Stimulated activated CD8-positive, alpha-beta memory T cell treated with anti-CD3 and anti-CD28 coated beads, Interleukin-12 subunit alpha, Interleukin-12 subunit beta, amount 100 ng/mL, for 24 hours (primary cell): ENCODE data around the gene HS6ST1.
A peak's percentile ranks its signal among the peaks of the same experiment; 100 is the strongest.

Experiments used
- DNase-seq: peaks from one replicate; pipeline ENCODE4 v3.0.0-alpha.2; 2020; ENCODE audit errors: extremely low read depth

HS6ST1 gene

GRCh38 chr2:128318776-128319464 lies at the start of gene HS6ST1:
Gene HS6ST1 (minus strand): TSS chr2:128318868. CDS start chr2:128318563, 305 bp downstream.
- DNase-seq, result peak; percentile 78

DNA sequence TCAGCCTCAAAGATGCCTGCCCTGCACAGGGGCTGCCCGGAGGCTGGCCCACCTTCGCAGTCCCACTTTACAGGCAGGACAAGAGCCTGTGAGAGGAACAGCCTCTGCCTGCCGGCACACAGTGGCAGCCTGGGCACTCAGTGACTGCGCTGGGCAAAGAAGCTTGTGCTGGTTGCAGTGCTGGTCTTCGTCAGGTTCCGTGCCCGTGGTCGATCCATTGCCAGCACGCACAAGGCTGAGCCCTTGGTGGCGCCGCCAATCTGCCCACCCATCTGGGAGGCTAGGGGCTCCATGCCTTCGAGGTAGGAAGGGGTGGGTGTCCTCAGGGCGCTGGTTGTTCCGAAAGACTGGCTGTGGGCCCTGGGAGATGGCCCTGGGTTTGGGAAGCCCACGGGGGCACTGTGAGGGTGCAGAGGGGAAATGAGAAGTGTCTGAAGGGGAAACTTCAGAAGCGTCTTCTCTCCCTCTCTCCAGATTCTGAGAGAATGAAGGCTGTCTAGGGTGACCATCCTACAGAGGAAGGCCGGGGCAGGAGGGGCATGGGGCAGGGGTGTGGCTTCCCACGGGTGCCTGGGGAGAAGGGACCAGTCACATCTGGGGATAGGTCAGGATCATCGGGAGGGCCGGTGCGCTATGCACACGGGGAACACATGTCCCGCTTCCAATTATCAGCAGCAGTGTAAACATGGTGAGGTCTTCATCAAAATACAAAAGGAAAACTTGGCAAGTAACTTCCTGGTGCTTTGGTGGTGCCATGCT lies 49.1 kb upstream of the HS6ST1 start:
- DNase-seq, result no peak

- no peak for DNase-seq
These were observed 48.2 kb upstream of the HS6ST1 start for GRCh38 chr2:128366713-128367511.

DNA sequence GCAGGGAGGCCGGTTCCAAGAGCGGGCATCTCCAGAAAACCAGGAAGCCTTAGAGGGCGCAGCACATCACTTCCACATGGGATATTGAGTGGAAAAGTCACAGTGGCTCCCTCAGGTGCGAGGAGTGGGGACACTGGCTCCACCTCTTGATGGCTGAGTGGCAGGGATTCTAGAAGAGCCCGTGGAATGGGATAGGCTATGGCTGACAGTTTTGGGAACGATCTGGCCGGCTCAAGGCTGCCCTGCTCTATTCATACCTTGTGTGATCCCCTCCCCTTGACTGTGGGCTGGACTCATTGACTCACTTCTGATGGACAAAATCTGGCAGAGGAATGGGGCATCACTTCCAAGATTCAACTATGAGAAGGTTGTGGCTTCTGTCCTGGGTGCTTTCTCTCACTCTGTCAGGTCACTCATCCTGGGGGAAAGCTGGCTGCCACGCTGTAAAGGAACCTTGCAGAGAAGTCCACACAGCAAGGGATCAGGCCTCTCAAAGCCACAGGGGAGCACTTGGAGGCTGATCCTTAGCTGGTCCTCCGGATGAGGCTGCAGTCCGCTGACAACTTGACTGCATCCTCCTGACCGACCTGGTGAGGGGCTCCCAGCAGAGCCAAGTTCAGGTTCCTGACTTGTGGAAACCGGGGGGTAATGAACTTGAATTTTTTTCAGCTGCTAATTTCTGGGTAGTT lies 46.7 kb upstream of the HS6ST1 start:
- no peak for DNase-seq

DNA sequence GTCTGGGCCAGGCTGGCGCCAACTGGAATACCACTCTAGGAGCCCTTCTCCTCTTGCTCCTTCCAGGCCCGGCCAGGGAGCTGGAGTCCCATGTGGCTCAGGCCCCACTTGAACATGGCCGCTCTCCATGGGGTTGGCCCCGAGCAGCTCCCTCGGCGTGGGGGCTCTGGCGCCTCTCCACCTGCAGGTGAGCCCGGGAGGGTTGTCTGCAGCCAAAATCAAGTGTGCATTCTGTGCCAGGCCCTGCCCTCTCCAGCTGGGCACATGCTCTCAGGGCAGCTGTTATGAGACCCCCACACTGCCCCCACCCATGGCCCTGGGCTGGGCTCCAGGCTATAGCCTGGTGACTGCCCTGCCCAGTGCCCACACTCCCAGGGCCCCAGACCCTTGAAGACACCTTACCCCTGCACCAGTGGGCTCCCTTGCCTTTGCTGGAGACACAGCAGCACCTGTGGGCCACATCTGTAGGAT lies 45.8 kb upstream of the HS6ST1 start:
- DNase-seq, result no peak

GRCh38 chr2:128363934-128364361 lies 45.3 kb upstream of the HS6ST1 start:
- DNase-seq, result no peak

GRCh38 chr2:128362889-128363228 lies 44.2 kb upstream of the HS6ST1 start:
- no peak for DNase-seq

GRCh38 chr2:128362176-128362888 lies 43.7 kb upstream of the HS6ST1 start:
- DNase-seq, result no peak

DNA sequence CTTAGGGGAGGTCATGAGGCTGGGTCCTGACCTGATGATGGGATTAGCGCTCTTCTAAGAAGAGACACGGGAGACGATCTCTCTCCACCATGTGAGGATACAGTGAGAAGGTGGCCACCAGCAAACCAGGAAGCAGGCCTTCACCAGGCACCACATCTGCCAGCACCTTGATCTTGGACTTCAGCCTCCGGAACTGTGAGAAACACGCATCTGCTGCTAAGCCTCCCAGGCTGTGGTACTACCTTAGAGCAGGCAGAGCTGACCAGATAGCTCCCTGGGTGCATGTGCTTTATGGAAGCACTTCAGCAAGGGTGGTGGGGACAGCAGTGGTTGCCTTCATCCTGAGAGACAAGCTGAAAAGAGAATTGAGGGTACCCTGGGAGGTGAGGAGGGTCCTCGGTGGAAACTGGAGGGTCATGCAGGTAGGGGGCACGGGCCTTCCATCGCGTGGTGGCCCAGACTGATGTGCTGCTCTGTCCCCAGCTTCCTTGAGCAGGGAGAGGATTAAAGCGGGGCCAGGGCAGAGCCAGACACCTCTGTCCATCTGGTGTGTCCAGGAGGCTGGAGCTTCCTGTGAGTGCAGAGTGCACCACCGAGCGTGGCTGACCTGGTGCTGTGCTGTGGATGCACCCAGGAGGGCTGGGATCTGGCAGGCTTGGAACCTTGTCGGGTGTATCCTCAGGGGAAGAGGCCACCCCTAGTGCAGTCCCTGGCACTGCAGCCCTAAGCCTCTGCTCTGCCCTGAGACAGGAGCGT lies 42.9 kb upstream of the HS6ST1 start:
- DNase-seq, result no peak

- DNase-seq, result no peak
These were observed 42.0 kb upstream of the HS6ST1 start for GRCh38 chr2:128360711-128361110.

GRCh38 chr2:128359841-128360240 lies 41.2 kb upstream of the HS6ST1 start:
- DNase-seq, result no peak

DNA sequence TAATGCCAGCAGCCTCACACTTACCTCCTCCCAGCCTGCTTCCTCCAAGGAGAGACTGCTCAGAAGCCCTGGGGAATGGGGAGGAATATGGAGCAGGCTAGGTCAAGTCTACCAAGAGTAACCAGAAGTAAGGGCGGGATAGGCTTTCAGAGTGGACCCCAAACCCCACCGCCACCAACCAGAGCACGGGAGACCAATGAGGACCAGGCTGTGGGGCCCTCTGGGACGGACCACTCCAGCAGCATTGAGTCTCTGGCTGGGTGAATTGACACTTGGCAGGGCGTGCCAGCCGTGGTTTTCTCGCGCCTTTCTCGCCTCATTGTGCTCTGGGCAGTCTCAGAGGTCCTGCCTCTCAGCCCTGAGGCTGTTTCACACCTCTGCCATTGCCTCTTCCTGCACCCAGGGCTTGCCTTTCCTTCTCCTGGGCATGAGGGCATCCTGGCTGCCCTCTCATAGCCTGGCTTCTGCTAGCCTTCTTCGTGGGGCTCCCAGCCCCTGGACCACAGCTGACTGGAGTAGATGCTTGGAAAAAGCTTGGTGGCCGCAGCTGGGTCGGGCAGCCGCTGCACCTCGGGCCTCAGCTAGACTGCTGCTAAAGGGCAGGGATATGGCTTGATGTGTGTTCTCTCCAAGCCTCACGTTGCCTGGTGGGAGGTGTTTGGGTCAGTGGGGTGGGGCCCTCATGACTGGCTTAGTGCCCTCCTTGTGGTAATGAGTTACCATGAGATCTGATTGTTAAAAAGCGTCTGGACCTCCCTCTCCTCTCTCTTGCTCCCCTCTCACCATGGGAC lies 40.5 kb upstream of the HS6ST1 start:
- no peak for DNase-seq

- DNase-seq, result no peak
These were observed 39.1 kb upstream of the HS6ST1 start for GRCh38 chr2:128357506-128358370.

GRCh38 chr2:128356127-128356526 lies 37.5 kb upstream of the HS6ST1 start:
- no peak for DNase-seq

- no peak for DNase-seq
These were observed 36.2 kb upstream of the HS6ST1 start for GRCh38 chr2:128354726-128355470.

DNA sequence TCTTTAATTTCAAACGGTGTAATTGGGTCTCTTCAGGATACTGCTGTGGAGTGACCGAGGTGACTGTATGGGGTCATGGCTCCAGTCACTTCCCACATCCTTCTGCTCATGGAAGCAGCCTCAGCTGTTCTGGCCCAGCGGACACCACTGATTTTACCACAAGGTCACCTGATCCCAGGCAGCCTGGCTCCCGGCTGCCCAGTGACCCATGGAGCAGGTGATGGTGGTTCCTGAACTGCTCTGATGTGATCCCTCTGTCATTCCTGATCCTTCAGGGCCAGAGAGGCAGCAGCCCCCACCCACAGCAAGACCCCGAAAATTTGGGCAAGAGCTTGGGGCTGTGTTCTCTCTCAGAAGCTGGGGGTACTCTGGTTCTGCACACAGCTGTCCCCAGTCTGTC lies 35.5 kb upstream of the HS6ST1 start:
- DNase-seq, result no peak

DNA sequence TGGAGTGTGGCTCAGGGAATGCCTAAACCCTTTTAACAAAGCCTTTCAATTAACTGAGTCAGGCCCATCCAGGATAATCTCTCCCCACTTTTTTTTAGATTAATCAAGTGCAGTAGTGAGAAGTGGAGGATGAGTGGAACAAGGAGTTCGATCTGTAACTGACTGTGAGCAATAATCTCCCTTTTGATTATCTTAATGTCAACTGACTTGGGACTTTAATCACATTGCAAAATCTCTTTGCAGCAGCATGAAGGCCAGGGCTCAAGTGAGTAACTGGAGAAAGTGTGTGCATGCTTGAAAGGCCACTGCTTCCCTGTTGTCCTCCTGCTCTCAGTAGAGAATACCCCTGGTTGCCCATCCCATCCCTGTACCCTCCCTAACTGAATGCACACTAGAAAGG lies 32.1 kb upstream of the HS6ST1 start:
- no peak for DNase-seq

- no peak for DNase-seq
These were observed 30.0 kb upstream of the HS6ST1 start for GRCh38 chr2:128348701-128349100.
